LNCAP (cell line): Measurements from ENCODE around the gene COL23A1.

ENCODE experiments used
- TF ChIP-seq, protein P1 (sequence below): fragments of 450-650 bp; IDR thresholded peaks from 2 replicates; pipeline ENCODE4 v1.5.1; 2017; ENCODE audit warnings: mild to moderate bottlenecking

Gene COL23A1

DNA sequence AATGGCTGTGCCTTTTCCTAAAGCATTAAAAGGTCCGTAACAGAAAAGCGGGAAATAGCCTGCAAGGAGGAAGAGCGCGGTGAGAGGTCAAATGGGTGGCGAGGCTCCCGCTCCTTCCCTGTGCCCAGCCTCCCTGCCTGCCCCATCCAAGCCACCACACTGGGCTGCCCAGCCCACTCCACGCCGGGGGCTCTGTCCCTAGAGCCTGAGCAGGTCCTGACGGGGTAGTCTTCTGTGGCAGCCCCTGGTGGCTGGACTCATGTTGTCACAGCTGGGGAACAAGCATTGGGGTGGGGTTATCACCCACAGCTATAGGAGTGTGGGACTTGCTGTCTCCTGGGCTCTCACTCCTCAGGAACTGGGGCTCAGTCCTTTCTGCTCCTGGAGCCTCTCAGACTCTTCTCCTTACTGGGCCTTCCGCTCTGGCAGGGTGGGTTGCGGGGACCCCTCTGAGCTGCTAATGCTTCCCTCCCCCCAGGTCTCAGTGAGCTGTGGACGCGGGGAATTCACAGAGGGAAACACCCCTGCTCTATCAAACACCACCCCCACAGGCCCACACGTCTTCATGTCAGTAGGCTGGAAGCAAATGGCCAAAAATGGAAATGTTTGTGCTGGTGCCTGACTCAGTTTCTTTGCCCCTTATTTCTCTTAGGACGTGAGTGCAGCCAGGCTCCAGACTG, 205.2 kb downstream of the COL23A1 start:
- TF ChIP-seq, protein P1, sequence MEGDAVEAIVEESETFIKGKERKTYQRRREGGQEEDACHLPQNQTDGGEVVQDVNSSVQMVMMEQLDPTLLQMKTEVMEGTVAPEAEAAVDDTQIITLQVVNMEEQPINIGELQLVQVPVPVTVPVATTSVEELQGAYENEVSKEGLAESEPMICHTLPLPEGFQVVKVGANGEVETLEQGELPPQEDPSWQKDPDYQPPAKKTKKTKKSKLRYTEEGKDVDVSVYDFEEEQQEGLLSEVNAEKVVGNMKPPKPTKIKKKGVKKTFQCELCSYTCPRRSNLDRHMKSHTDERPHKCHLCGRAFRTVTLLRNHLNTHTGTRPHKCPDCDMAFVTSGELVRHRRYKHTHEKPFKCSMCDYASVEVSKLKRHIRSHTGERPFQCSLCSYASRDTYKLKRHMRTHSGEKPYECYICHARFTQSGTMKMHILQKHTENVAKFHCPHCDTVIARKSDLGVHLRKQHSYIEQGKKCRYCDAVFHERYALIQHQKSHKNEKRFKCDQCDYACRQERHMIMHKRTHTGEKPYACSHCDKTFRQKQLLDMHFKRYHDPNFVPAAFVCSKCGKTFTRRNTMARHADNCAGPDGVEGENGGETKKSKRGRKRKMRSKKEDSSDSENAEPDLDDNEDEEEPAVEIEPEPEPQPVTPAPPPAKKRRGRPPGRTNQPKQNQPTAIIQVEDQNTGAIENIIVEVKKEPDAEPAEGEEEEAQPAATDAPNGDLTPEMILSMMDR: no peak

DNA sequence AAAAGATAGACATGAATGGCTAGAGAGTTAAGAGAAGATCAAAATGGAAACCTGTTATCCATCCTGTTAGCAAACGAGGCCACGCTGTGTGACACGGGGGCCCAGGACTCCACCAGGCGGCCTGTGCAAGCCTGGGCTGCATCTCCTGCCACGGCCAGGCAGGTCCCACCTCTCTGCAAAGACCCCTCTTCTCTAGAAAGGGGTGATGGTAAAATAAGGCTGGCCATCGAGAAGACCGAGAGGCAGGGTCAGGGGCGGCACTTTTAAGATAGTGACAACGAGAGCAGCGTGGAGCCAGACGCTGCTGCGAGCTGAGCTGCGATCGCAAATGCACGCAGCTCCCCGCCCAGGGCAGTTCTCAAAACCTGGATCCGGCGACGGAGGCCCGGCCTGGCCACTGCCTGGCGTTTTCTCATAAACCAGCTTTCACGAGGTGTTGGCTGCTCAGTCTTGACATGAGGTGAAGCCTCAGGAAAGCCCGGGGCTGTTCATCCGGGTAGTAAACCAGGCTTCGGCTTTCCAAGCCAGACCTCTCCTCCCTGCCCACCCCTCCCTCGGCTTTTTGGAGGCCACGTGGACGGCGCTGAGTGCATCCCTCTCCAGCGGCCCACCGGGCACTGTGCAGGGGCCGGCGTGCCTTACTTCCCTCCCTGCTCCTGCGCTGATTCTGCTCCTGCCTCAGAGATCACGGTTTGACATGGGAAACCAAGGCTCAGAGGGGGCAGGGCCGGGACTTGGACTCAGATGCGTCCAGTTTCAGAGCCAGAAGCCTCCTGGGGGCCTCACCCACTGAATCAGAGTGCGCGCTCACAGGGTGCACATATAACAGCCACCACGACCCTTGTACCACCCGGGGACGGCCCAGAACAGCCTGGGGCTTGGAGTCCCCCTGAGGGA, 206.0 kb downstream of the COL23A1 start:
- TF ChIP-seq, protein P1: no peak

DNA sequence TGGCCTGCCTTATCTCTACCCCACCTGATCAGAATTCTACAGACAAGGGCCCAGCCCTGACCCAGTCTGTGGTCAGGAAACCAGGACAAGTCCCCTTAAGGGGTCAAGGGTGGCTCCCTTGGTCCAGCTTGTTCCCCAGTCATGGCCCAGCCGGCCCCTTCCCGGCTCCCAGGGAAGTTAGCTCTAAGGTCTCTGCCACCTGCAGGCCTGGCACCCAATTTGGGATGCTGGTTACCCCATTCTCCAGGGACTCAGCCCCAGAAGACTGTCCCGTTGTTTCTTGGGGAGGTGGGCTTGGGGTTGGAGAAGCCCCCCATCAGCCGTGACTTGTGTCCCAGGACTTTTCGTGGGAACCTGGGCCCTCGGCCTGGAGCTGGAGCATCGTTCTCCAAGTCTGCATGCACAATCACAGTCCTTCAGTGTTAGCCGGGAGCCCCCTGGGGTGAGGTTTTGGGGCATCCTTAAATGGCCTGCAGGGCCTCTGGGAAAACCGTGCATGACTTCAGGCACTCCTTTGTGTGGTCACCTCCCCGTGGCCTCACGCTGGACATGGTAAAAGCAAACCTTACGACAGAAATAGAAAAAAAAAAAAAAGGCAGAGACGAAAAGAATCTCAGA, 206.8 kb downstream of the COL23A1 start:
- TF ChIP-seq, protein P1: no peak

DNA sequence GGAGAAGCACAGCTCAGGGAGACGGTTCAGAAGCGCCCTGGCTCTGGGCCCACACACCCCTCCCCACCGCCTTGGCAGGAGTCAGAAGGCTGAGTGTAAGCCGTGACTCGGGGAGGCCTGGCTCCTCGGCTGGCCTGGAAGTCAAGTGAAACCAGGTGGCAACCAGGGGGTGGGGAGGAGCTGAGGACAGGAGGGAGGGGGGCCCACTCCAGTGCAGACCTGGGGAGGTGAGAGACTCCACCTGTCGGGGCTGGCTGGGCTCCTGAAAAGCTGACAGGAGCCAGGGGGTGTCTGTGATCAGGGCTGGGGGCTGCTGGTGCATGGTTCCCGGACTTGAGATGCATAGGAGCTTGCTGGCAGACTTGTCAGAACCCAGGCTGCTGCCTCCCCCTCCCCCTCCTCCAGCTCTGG, 207.4 kb downstream of the COL23A1 start:
- TF ChIP-seq, protein P1: no peak

DNA sequence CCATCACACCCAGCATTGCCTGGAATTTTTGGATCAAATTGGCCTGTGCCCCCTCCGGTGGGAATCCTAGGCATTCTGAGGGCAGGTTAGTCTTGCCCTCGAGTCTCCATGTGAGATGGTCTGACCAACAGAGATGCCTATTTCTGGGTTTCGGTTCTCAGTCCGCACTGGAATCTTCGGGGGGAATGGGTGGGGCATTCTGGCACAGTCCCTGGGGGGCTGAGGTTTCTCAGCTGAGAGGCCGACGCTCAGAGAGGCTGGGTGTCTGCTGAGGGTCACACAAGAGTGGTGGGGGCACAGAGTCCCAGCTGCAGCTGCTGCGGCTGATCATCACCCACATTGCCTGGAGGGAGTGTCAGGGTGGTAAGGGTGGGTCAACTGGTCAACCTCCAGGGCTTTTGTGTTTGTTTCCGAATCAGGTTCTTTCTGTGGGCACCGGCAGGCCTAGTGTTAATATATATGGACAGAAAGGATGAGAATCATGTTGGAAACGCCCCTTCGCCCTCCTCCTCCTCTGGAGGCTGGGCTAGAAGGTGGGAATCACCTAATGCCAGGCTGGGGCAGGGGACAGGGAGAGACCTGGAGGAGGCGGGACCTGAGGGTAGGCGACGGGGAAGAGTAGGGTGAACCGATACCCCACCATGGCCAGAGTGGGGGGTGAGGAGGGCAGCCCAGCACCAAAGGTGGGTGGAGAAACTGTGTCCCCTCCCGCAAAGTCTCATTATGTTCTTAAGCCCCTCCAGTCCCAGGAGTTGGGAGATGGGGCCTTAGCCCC, 208.1 kb downstream of the COL23A1 start:
- TF ChIP-seq, protein P1: no peak

DNA sequence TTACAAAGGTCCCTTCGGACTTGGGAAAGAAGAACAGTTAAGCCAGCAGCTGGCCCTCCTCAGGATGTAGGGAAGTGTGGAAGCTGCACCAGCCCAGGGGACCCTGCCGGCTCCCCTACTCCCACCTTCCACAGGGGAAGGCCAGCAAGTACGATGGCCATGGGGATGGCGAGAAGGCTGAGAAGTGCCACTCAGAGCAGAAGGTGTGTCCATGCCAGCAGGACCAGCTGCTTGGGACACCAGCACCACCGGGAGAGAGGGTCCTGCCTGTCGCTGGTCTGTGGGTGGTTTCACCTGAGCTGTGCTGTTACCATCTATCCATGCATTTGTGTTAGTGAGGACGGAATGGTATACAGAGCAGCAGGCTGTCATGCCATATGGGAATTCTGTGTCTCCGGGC, 209.0 kb downstream of the COL23A1 start:
- TF ChIP-seq, protein P1: no peak

DNA sequence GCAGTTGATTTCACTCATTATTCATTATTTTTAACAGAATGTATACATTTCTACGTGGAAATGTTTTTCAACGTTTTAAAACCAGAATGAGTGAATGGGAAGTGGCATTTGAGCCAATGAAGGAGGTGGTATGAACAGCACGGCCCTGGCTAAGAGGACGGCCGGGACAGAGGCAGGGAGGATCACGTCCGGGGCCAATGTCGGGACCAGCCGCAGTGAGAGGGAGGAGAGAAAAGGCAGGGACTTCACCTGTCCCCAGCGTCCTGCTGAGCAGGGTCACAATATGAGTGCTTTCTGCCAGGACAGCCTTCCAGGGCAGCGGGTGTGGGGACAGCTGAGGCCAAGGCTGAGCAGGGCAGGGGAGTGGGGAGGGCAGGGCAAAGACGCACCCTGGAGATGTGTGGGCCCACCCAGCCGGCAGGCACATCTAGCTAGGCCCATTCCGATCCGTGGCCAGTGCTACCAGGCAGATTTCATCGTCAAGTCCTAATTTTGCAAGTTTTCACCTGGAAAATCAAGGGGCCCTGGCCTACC, 209.6 kb downstream of the COL23A1 start:
- TF ChIP-seq, protein P1: no peak
